Astrocyte of the cerebellum (primary cell): ENCODE results near the gene SLC18A3.

Experiments
- DNase-seq: peaks from one replicate; pipeline ENCODE4 v3.0.0-alpha.2; 2011; ENCODE audit warnings: low read depth
- H3K4me3 ChIP-seq: 2 replicates; pipeline ENCODE4 v1.5.1; 2011; ENCODE audit warnings: mild to moderate bottlenecking, low read depth, low read length, moderate library complexity
- CTCF ChIP-seq: IDR thresholded peaks from 2 replicates; pipeline ENCODE4 v1.5.1; 2012; ENCODE audit warnings: low read length, low read depth, moderate library complexity, mild to moderate bottlenecking; ENCODE audit errors: missing control alignments
- in situ Hi-C: cut with HindIII; loops from 2 replicates; pipeline ENCODE4 v1.10.0; 2017; ENCODE audit warnings: low sequenced_read_pairs

Gene SLC18A3

GRCh38 chr10:49613165-49613881 lies 3.2 kb downstream of the SLC18A3 start:
- H3K4me3 ChIP-seq = no peak overlapping the region
- in situ Hi-C loops = no loop called here
- no peak for DNase-seq
- no peak for TF ChIP-seq CTCF

- no peak for DNase-seq
- no peak within 1 kb of the TSS for H3K4me3 ChIP-seq
- in situ Hi-C loops = no loop called here
- no peak for TF ChIP-seq CTCF
Observed at GRCh38 chr10:49613882-49614241, 3.8 kb downstream of the SLC18A3 start, which contains the start of gene CHAT. TSS of gene CHAT (plus strand) at chr10:49614037. CDS start at chr10:49614190, 153 bp downstream.

- DNase-seq = no peak
- in situ Hi-C loops = no loop called here
- TF ChIP-seq CTCF = no peak
- H3K4me3 ChIP-seq = no peak overlapping the region
Observed at GRCh38 chr10:49614242-49615198, 4.4 kb downstream of the SLC18A3 start.

- no peak for TF ChIP-seq CTCF
- no peak for DNase-seq
- in situ Hi-C loops = no loop called here
- no peak overlapping the region for H3K4me3 ChIP-seq
Observed at GRCh38 chr10:49615213-49615612, 5.1 kb downstream of the SLC18A3 start.

- no peak overlapping the region for H3K4me3 ChIP-seq
- no peak for TF ChIP-seq CTCF
- in situ Hi-C loops = no loop called here
Observed at GRCh38 chr10:49615721-49616120, 5.6 kb downstream of the SLC18A3 start.

GRCh38 chr10:49616421-49617101 lies 6.5 kb downstream of the SLC18A3 start:
- no peak for TF ChIP-seq CTCF
- DNase-seq = no peak
- in situ Hi-C loops = no loop called here

More at GRCh38 chr10:49615721-49616120, 5.6 kb downstream of the SLC18A3 start:
- no peak for DNase-seq

More at GRCh38 chr10:49616421-49617101, 6.5 kb downstream of the SLC18A3 start:
- H3K4me3 ChIP-seq = no peak overlapping the region
